Left forelimb (tissue), 1 donor: Measurements from ENCODE around the gene NPTXR.
A peak's percentile ranks its signal among the peaks of the same experiment; 100 is the strongest.

Experiments used
- DNase-seq: peaks from one replicate; pipeline ENCODE4 v3.0.0-alpha.2; 2018; ENCODE audit warnings: low spot score

Gene NPTXR

DNA sequence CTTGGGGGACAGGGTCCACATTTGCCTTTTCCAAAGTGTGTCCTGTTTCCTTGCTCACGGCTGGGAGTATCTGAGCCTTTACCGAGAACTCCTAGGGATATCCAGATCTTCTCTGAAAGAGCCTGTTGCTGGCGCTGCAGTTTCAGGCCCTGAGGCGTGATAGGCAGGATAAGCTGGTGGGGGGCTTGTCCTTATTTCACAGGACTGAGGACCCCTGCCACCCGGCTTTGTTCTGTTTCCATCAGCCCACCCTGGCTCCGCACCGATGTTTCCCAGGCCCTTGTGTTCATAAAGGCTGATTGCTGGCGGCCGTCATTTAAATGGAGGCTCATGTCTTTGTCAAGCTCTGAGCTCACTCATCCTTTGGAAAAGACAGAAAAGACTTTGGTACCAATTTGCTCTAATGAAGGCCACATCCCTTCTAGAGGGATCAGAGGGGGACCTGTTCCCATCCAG, 9.4 kb upstream of the NPTXR start:
- no peak for DNase-seq

DNA sequence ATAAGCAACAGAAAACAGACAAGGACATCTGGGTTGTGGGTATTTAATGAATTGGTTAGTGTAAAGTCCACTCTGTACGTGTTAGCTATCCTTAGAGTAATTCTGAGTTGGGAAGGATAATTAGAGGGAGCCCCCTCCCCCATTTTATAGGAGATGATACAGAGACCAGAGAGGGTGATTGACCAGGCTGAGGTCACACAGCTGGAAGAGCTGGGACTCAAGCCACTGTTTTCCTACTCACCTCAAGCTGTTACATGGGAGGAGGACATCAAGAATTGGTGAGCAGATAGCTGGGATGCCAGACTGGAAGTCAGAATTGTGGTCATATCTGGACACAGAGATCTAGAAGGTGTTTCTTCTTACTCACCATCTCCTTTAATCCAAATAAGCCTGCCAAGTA, 8.7 kb upstream of the NPTXR start:
- DNase-seq = no peak

DNA sequence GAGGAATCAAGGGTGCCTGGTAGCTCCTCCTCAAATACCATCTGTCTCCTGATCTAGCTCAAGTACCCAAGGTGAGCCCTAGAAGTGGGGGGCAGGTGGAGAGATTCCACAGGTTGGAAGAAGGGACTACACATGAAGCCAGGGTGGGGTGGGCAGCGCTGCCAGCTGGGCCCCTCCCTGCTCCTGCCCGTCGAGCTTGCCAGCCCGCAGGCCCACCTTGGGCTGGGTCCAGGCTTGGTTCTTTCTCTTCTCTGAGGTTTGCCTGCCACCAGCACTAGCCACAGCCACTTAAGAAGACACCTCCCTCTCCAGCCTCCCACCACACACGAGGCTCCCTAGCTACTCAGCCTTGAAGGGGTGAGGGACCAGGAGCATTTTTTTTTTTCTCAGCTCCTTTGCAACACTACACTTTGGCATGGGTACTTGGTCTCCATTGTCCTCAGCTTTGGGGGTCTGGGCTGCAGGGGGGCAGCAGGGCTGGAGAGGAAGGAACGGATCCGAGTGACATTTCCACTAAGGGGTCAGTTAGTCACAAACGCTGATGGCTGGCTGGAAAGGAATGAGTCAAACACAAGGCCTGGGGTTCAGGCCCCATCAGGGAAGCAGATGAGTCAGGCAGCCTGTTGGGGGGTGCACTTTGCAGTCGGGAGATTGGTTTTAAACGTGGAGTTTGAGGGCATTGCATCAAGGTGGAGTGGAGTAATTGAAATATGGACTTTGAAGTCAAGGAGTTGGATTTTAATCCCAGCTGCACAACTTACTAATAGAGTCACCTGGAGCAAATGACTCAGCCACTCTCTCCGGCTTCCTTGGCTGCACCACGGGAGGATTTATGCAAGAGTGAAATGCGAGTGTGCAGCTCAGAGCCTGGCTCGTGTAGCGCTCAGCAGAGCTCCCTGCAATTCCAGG, 7.4 kb upstream of the NPTXR start:
- DNase-seq = no peak

DNA sequence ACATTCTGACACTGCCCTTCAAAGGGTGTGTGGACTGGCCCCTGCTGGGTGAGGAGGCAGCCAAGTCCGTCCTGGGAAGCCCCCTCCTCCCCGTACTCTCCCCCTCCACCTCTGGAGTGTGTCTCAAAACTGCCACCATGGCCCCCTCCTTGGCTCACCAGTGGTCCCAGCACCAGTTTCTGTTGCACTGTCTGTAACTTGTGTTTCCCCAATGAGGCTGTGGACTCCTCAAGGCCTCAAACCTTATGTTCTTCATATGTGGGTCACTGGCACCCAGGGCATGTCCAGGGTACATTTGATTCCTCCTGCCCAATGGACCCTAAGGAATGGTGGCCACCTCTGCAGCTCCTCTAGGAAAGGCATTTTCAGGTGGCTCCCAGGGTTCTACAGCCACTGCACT, 6.6 kb upstream of the NPTXR start:
- DNase-seq = no peak

DNA sequence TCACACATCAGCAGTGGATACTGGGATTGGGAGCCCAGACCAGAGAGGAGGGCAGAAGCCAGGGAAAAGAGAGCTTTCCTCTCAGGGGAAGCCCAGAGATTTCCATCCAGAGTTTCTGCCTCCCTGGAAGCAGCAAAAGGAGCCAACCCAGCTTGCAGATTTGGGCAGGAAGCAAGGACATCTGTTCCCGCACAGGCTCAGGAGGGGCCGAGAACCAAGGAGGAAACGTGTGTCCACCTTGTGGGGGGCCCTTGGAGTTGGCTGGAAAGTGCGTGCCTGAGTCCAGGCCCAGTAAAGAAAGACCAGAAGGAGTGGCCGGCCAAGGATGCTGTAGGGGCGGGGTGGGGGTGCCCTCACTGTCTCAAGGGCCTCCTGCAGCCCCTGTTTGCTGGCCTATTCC, 6.0 kb upstream of the NPTXR start:
- DNase-seq = no peak

DNA sequence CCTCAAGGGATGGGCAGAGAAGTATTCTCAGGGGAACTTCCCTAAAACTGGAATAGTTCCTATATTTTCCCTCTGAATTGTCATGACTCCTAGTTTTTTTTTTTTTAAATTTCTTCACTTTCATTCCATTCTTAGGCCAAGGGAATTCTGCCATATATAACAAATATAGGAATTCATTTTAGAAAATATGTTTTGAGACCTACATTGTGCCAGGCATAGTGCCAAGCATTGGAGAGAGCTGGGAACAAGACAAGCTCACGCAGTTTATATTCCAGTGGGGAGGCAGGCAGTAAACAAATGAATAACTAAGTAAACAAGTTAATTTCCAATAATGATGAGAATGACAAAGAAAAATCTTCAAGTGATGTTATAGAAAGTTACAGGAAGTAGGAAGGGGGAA, 2.6 kb upstream of the NPTXR start:
- no peak for DNase-seq

DNA sequence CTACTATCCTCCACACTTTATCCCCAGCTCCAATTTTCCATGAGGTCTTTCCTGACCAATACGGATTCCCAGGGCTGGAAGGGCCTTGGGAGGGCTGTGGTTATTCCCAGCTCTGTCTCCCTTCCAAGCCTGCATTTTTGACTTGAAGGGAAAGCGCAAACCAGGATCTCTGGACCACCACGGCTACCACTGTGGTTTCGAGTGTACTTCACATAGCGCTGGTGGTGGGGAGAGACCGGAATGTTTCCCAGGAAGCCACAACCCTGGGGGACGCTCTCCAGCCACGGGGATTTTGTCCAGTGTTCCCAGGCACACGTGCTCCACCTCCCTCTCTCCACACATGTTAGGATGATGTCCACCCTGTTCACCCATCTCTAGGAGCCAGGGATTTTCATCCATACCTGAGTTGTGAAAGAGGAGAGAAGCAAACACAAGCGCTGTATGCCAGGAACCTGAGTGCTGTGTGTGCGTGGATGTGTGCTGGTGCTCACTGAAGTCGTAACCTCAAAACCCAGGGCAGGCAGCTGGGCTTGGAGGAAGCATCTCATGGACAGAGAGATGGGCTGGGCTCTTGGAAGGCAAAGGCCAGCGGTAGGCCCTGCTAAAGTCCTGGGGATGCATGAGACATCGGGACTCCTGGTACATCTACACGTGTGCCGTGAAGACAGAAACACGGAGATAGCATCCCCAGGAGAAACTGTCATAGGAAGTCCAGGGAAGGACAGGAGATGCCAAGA, 1.3 kb upstream of the NPTXR start:
- no peak for DNase-seq

DNA sequence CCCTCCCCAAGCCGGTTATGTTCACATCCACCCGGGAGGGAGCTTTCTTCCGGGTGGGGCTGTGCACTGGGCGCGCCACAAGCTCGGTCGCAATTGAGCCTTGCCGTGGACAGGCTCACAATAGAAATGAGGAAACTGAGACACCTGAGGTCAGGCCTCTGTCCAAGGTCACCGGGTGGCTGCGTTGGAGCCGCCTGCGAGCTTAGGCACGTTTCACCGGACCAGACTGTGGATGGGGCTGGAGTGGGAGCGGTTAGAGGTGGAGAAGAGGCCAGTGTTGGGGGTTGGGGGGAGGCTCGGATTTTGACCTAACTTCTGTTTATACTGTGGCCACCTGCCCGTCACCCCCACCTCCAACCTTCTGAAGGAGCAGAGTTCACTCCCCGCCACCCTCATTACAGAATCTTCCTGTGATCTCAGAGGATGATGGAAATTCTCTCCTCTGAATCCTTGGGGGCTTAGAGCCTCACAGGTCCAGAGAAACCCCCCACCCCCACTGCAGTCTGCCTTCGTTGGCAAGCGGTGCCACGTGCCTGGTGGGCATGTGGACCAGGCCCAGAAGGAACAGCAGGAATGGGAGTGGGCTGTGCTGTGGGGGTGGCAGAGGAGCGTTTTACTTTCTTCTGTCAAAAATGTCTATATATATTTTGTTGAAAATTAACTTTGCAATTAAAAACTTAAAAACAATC, 631 bp upstream of the NPTXR start:
- DNase-seq = no peak

DNA sequence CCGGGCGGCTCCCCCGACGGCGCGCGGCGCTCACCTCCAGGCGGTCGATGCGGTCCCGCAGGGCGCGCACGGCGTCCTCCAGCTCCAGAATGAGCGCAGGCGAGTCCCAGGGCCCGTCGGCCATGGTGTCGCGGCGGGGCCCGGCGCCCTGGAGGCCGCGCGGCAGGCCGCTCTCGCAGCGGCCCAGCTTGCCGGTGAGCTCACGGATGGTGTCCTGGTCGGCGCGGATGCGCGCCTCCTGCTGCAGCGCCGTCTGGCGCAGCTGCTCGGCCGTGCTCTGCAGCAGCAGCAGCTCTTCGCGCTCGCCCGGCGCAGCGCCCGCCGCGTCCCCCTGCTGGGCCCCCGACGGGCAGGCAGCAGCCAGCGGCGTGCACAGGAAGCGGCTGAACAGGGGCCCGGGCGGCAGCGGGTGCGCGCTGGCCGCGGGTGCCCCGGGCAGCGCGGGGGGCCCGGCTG, 599 bp downstream of the NPTXR start:
- peak; percentile 84 for DNase-seq

DNA sequence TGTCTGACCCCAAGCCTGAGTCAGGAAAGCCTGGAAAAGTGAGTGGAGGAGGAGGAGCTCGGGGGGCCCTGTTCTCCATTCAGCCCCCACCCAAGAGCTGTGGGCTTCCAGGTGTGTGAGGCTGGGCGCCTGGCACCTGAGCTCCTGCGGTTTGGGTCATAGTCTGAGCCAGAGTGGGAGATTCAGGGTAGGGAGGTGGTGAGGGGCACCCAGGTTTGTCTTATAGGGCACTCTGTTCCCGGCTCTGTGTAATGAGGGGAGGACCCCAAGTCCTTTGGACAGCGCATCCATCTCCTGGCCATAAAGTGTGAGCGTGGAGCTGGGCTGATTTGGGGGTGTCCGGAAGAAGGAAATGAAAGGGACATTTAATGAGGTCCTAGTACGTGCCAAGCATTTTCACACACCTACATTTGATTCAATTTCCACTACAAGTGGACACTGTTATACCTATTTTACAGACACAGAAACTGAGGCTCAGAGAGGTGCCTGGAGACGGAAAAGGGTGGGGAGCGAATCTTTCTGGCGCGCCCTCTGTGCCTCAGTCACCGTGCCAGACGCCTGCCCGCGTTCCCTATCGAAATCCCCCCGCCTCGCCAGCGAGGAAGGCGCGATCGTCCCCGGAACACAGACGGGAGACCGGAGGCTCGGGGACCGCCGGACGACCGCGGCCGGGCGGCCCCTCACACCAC, 1.2 kb downstream of the NPTXR start:
- DNase-seq = no peak

DNA sequence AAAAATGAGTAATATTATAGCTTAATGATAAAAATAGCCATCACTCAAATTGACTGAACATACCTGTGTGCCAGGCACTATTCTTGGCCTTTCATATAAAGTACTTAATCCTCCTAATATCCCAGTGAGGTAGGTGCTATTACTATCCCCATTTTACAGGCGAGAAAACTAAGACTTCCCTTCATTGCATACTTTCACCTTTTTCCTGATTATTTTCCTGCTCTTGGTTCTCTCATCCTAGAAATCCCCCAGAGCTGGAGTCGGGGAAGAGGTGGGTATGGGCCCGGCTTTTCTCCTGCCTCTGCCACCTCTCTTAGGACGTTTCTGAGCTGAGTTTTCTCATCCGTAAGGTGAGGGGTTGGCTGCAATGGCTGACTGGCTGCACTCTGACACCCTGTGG, 2.2 kb downstream of the NPTXR start:
- no peak for DNase-seq

DNA sequence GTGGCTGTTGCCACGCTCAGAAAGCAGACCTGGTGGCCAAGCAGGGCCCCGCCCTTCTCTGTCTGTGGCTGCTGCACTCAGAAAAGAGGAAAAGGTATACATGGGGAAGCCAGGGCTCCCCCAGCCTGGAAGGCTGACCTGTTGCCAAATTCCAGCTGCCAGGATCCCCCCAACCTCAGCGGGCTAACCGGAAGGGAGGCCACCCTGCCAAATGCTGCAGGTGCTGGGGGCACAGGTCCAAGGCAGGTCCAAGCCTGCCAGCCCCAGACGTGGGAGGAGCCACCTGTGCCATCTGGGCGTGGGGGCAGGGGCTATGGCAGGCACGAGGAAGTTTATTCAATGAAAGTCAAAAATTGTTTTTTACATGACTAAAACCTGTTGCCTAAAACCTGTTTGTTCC, 2.6 kb downstream of the NPTXR start:
- DNase-seq = no peak

DNA sequence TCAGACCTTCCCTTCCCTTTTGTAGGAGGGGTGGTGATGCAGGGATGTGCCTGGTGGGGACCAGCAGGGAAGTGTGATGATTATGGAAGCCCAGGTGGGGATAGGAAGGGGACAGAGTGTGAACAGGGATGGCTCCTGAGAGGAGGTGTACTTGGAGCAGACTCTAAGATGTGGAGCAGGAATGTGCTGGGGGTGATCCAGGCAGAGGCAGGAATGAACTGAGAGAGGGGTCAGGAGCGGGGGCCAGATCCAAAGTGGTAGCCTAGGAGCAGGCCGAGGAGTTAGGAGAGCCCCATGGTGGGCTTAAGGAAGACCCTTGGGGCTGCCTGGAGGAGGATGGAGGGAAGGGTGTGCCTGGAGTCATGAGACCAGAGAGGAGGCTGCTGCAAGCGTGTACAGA, 3.7 kb downstream of the NPTXR start:
- DNase-seq = no peak

DNA sequence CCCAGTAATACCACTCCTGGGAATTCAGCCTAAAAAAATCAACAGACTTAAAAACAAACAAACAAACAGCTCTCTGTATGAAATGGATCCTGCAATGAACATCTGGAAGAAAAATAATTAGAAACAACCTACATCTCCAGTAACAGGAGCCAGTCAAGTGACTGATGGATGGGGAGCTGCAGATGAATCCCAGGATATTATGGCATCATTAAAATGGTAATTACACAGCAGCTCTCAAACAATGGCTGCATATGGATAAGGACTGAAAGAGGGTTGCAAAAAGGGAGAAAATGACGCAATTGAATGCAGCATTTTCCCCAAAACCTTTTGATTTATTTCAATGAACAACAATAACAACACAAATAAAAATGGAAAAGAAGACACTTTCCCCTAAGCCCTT, 4.1 kb downstream of the NPTXR start:
- DNase-seq = no peak

DNA sequence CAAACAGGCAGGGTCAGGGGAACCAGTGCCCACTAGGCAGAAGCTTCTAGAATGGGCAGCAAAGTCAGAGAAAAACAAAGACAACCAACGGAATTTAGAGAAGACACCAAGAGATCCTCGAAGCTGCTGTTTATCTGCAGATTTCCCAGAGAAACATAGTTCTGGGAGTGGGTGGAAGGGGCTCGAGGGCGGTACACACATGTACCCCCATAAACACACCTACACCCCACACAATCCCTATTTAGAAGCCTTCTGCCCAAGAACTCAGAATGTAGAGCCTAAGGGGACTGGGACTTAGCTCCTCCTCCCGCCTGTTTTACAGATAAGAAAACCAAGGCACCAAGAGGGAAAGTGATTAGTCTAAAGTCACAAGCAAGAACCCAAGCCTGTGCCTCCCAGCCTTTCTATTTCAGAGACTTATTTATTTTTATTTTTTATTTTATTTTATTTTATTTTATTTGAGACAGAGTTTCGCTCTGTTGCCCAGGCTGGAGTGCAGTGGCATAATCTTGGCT, 6.4 kb downstream of the NPTXR start:
- no peak for DNase-seq

DNA sequence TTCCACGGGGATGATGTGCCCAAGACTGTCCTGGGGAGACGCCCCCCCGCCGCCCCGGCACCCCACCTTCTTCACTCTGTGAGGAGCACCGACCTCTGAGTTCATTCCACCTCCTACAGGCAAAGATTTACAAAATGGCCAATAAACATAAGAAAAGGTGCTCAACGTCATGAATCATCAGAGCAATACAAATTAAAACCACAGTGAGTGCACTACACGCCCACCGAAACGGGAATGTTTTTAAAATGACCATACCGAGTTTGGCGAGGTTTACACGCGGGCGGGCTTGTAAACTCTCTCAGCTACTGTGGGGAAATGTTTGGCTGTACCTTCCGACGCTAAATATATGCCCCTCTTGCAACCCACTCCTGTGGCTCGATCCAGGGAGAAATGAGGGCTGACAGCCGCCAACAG, 7.9 kb downstream of the NPTXR start:
- DNase-seq = no peak

DNA sequence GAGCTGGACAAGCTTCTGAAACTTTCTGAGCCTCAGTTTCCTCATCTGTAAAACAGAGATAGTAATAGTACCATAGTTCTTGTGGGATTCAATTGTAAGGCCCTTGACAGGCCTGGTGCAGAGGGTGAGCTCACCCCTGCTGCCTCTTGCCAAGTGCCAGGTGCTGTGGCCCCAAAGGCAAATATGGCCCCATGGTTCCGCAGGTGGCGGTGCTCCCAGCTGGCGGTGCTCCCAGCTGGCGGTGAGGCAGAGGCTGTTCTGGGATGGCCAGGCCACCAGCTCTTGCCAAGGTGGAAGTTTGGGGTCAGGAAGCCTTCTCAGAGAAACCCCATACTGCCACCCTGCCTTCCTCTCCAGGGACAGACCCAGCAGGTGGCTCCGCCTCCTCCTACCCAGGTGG, 8.8 kb downstream of the NPTXR start:
- no peak for DNase-seq

DNA sequence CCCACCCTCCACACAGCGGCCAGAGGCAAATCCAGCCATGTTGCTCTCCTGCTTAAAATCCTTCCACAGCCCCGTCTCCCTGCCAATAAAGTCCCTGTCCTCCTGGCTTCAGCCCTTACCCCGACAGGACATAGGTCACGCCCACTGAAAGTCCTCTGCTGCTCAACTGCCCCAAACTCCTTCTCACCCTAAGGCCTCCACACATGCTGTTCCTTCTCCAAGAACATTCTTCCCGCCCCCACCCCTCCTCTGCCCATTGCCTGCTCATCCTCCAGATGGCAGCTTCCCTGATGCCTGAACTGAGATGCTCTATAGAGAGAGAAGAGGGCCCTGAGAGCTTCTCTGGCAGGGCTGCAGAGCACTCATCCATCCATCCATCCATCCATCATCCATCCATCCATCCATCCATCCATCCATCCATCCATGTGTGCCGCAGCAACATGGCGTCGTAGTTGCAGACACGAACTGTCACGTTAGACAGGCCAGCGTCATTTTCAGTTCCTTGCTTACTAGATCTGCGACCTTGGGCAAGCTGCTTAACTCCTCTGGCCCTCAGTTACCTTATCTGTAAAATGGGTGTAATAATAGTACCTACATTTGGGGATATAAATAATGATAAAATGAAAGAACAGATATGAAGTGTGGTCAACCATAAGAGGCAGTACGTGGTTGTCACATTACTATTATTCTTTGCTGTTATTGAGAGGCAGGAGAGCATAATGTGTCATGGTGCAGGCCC, 9.4 kb downstream of the NPTXR start:
- no peak for DNase-seq

DNA sequence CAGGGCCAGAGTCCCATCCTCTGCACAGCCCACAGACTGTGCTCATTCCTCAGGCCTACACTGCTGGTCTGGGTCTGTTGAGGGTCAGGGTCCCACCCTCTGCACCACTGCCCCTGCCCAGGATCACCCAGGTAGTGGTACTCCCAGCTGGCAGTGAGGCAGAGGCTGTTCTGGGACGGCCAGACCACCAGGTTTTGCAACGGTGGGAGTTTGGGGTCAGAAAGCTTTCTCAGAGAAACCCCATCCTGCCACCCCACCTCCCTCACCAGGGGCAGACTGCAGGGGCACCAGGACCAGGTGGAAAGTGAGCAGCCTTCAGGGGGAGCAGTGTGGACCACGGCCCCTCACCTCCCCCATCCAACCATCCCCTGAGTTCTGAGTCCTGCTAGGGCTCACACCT, 10.8 kb downstream of the NPTXR start:
- no peak for DNase-seq

DNA sequence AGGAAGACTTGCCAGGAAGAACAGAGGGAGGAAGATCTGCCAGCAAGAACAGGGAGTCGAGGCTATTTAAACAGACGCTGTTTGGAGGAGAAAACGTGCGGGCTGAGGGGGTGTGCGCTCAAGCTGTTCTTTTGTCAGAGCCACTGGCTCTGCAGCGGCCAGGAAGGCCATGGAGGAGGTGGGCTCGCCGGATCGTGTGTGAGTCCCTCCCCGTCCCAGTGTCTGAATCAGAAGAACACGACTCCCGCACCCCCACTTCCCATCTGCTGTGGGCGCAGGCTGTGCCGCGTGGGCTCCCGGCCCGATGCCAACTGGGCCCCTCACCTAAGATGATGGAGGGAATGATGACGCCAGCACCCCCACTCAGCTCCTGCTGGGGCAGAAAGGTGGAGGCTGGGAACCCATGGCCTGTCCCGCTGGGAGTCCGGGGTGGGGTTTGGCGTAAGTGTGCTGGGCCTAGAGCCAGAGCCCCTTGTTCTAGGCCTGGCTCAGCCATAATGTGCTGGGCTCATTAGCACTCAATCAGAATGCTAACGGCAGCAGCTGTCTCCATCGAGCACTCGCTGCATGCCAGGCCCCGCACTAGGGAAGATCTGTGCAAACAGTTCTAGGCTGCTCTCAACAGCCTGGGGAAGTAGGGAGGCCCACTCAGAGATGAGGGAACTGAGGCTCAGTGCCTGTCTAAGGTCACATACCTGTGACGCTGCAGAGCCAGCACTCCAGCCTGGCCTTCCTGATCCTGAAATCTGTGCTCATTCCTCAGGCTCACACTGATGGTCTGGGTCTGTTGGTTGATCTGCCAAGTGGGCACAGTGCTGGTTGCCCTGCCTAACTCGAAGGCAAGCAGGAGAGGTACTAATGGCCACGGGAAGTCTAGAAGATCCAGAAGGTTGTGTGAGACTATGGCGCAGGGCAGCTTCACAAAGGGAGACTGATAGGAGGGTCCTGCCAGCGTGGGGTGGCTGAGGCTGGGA, 11.5 kb downstream of the NPTXR start:
- DNase-seq = no peak
